ENCODE results near the gene OR10V1.

DNA sequence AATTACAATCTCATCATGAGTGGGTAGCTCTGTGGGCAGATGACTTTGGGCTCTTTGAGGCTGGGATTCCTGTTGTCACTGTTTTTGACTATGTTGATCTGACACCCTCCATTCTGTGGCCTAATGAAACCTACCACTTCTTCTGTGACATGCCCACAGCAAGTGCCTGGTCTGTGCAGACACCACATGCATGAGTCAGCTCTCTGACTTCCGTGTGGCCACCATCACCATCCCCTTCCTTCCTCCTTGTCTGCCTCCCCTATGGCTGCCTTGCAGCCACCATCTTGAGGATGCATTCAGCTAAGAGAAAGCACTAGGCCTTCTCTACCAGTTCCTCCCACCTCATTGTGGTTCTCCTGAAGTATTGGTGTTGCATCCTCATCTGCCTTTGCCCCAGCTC lies 15.3 kb upstream of the OR10V1 start:
- TF ChIP-seq, protein P1, sequence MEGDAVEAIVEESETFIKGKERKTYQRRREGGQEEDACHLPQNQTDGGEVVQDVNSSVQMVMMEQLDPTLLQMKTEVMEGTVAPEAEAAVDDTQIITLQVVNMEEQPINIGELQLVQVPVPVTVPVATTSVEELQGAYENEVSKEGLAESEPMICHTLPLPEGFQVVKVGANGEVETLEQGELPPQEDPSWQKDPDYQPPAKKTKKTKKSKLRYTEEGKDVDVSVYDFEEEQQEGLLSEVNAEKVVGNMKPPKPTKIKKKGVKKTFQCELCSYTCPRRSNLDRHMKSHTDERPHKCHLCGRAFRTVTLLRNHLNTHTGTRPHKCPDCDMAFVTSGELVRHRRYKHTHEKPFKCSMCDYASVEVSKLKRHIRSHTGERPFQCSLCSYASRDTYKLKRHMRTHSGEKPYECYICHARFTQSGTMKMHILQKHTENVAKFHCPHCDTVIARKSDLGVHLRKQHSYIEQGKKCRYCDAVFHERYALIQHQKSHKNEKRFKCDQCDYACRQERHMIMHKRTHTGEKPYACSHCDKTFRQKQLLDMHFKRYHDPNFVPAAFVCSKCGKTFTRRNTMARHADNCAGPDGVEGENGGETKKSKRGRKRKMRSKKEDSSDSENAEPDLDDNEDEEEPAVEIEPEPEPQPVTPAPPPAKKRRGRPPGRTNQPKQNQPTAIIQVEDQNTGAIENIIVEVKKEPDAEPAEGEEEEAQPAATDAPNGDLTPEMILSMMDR (IDR thresholded peaks at IDR 0.05), result no peak
- no peak for TF ChIP-seq POLR2A (IDR thresholded peaks at IDR 0.05)
